Hematopoietic multipotent progenitor cell treated with erythropoietin and hydrocortisone succinate and interleukin-3 and kit ligand, for 4 days (in vitro differentiated cells): Measurements from ENCODE around the gene LCMT2.

Experiments
- DNase-seq: peaks from one replicate; pipeline ENCODE4 v3.0.0-alpha.2; 2015

The LCMT2 gene

GRCh38 chr15:43275740-43276562 lies 54.4 kb downstream of the LCMT2 start:
- DNase-seq, result no peak

GRCh38 chr15:43274136-43274535 lies 56.2 kb downstream of the LCMT2 start:
- no peak for DNase-seq
